HEK293 (cell line): ENCODE measurements around the gene NUDCD3.

ENCODE experiments used
- BCL11B ChIP-seq: fragments of 450-650 bp; formaldehyde crosslinking; IDR thresholded peaks from 2 replicates; pipeline ENCODE4 v1.5.1; 2016; ENCODE audit warnings: low read depth, missing biosample characterization, missing genetic modification characterization
- GFI1B ChIP-seq: fragments of 450-650 bp; formaldehyde crosslinking; IDR thresholded peaks from 2 replicates; pipeline ENCODE4 v1.5.1; 2016; ENCODE audit warnings: missing biosample characterization, missing genetic modification characterization
- MEIS1 ChIP-seq: sonication (generic); formaldehyde crosslinking; IDR thresholded peaks from 2 replicates; pipeline ENCODE4 v1.8.1; 2022; ENCODE audit warnings: missing genetic modification reagents, mild to moderate bottlenecking, borderline replicate concordance
- SCRT1 ChIP-seq: fragments of 450-650 bp; formaldehyde crosslinking; IDR thresholded peaks from 2 replicates; pipeline ENCODE4 v1.5.1; 2016; ENCODE audit warnings: missing biosample characterization, missing genetic modification characterization, borderline replicate concordance
- ZBTB48 ChIP-seq: fragments of 450-650 bp; formaldehyde crosslinking; IDR thresholded peaks from 2 replicates; pipeline ENCODE4 v1.5.1; 2016; ENCODE audit warnings: missing biosample characterization, missing genetic modification characterization
- ZNF16 ChIP-seq: fragments of 450-650 bp; formaldehyde crosslinking; IDR thresholded peaks from 2 replicates; pipeline ENCODE4 v1.5.1; 2016; ENCODE audit warnings: low read depth, missing biosample characterization, missing genetic modification characterization
- ZNF174 ChIP-seq: fragments of 450-650 bp; formaldehyde crosslinking; IDR thresholded peaks from 2 replicates; pipeline ENCODE4 v1.5.0; 2017; ENCODE audit warnings: missing biosample characterization, mild to moderate bottlenecking, missing genetic modification characterization
- ZNF175 ChIP-seq: fragments of 450-650 bp; formaldehyde crosslinking; IDR thresholded peaks from 2 replicates; pipeline ENCODE4 v1.5.1; 2016; ENCODE audit warnings: missing biosample characterization, missing genetic modification characterization
- ZNF19 ChIP-seq: fragments of 450-650 bp; formaldehyde crosslinking; IDR thresholded peaks from 2 replicates; pipeline ENCODE4; 2016; ENCODE audit warnings: missing biosample characterization, missing genetic modification characterization, low read depth
- ZNF2 ChIP-seq: fragments of 450-650 bp; formaldehyde crosslinking; IDR thresholded peaks from 2 replicates; pipeline ENCODE4 v1.5.1; 2016; ENCODE audit warnings: missing biosample characterization, missing genetic modification characterization
- ZNF211 ChIP-seq: fragments of 450-650 bp; formaldehyde crosslinking; IDR thresholded peaks from 2 replicates; pipeline ENCODE4 v1.5.1; 2016; ENCODE audit warnings: low read depth, missing biosample characterization, missing genetic modification characterization
- ZNF366 ChIP-seq: fragments of 450-650 bp; formaldehyde crosslinking; conservative IDR thresholded peaks from 2 replicates; pipeline ENCODE4 v1.5.1; 2016; ENCODE audit warnings: missing biosample characterization, missing genetic modification characterization
- ZNF391 ChIP-seq: fragments of 450-650 bp; formaldehyde crosslinking; IDR thresholded peaks from 2 replicates; pipeline ENCODE4 v1.5.1; 2016; ENCODE audit warnings: low read depth, missing biosample characterization, missing genetic modification characterization, borderline replicate concordance
- ZNF521 ChIP-seq: fragments of 450-650 bp; formaldehyde crosslinking; IDR thresholded peaks from 2 replicates; pipeline ENCODE4 v1.5.1; 2017; ENCODE audit warnings: missing biosample characterization, mild to moderate bottlenecking, missing genetic modification characterization
- ZNF610 ChIP-seq: fragments of 450-650 bp; formaldehyde crosslinking; IDR thresholded peaks from 2 replicates; pipeline ENCODE4 v1.5.1; 2016; ENCODE audit warnings: missing biosample characterization, missing genetic modification characterization, borderline replicate concordance
- ZNF624 ChIP-seq: fragments of 450-650 bp; formaldehyde crosslinking; IDR thresholded peaks from 2 replicates; pipeline ENCODE4 v1.5.1; 2017; ENCODE audit warnings: missing biosample characterization, missing genetic modification characterization
- ZNF664 ChIP-seq: fragments of 450-650 bp; formaldehyde crosslinking; IDR thresholded peaks from 2 replicates; pipeline ENCODE4 v1.5.1; 2016; ENCODE audit warnings: missing biosample characterization, missing genetic modification characterization
- ZNF76 ChIP-seq: fragments of 450-650 bp; formaldehyde crosslinking; IDR thresholded peaks from 2 replicates; pipeline ENCODE4; 2016; ENCODE audit warnings: low read depth, missing biosample characterization, missing genetic modification characterization, borderline replicate concordance
- ZXDB ChIP-seq: fragments of 450-650 bp; formaldehyde crosslinking; IDR thresholded peaks from 2 replicates; pipeline ENCODE4 v1.5.1; 2016; ENCODE audit warnings: missing biosample characterization, missing genetic modification characterization
- TF ChIP-seq, protein P1 (sequence below): sonication (generic); formaldehyde crosslinking; IDR thresholded peaks from 2 replicates; pipeline ENCODE4 v1.8.1; 2022; ENCODE audit warnings: mild to moderate bottlenecking, moderate library complexity, missing genetic modification reagents
- TF ChIP-seq, protein P2 (sequence below): fragments of 450-650 bp; formaldehyde crosslinking; IDR thresholded peaks from 2 replicates; pipeline ENCODE4 v1.5.1; 2016; ENCODE audit warnings: missing biosample characterization, missing genetic modification characterization
- TF ChIP-seq, protein P3 (sequence below): fragments of 450-650 bp; formaldehyde crosslinking; optimal IDR thresholded peaks from 2 replicates; pipeline ENCODE3; 2016; ENCODE audit warnings: missing biosample characterization, mild to moderate bottlenecking, missing genetic modification characterization
- TF ChIP-seq, protein P4 (sequence below): fragments of 450-650 bp; formaldehyde crosslinking; IDR thresholded peaks from 2 replicates; pipeline ENCODE4 v1.5.1; 2016; ENCODE audit warnings: missing biosample characterization, missing genetic modification characterization, borderline replicate concordance
- TF ChIP-seq, protein P5 (sequence below): fragments of 450-650 bp; formaldehyde crosslinking; IDR thresholded peaks from 2 replicates; pipeline ENCODE4 v1.5.1; 2016; ENCODE audit warnings: missing biosample characterization, missing genetic modification characterization
- TF ChIP-seq, protein P6 (sequence below): fragments of 450-650 bp; formaldehyde crosslinking; IDR thresholded peaks from 2 replicates; pipeline ENCODE4 v1.5.1; 2016; ENCODE audit warnings: missing biosample characterization, missing genetic modification characterization
- TF ChIP-seq, protein P7 (sequence below): fragments of 450-650 bp; formaldehyde crosslinking; IDR thresholded peaks from 2 replicates; pipeline ENCODE4 v1.5.1; 2016; ENCODE audit warnings: missing biosample characterization, missing genetic modification characterization

NUDCD3 gene

DNA sequence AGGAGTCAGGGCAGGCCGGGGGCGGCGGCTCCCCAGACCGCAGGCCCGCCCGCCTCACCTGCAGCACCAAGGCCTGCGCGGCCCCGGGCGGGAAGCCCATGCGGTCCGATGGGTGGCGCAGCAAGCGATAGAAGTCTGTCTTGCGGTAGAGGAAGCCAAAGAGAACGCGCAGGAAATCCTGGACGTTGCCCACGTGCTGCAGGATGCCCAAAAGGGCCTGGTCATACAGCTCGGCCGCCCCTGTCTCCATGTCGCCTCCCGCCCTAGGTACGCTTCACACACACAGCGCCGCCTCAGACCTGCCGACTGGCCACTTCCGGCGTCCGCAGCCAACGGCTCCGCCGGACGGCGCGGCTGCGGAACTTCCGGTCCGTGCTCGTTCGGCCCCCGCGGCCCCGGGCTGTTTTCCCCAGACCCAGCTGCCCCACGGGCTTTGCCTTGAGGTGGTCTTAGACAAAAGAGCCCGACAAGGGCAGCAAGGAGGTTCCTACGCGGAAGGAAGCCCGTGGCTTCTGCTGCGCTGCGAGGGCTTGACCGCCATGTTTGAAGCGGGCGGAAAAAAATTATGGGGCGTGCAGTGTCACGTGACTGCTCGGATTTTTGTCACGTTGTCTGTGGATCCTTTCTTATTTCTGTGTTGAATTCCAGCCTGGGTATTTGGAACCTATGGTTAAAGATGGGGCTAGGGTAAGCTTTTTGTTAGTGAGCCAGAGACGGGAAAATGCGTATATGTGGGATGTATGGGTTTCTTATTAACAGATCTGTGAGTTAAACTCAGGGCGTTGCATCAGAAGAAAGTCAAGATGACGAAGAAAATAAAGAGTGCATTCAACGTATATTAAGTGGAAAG lies at the start of gene NUDCD3 (continued):
- peak; percentile 56 for TF ChIP-seq ZNF366 (tag by site-specific recombination)
- peak; percentile 40; the same call in 1 of the 2 replicates for TF ChIP-seq ZNF610 (tag by site-specific recombination)
- peak; percentile 91 for TF ChIP-seq ZNF76 (tag by site-specific recombination)
- TF ChIP-seq GFI1B (tag by site-specific recombination): 0 out of 2 replicates have a peak, but pooled peaks have one; percentile 32
- TF ChIP-seq ZNF175 (tag by site-specific recombination): no peak
- no peak for TF ChIP-seq SCRT1 (tag by site-specific recombination)
- TF ChIP-seq MEIS1: no peak
- TF ChIP-seq, protein P1, sequence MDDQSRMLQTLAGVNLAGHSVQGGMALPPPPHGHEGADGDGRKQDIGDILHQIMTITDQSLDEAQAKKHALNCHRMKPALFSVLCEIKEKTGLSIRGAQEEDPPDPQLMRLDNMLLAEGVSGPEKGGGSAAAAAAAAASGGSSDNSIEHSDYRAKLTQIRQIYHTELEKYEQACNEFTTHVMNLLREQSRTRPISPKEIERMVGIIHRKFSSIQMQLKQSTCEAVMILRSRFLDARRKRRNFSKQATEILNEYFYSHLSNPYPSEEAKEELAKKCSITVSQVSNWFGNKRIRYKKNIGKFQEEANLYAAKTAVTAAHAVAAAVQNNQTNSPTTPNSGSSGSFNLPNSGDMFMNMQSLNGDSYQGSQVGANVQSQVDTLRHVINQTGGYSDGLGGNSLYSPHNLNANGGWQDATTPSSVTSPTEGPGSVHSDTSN (CRISPR knock-in tag): peak; percentile 76; the same call in 1 of the 2 replicates
- TF ChIP-seq, protein P2, sequence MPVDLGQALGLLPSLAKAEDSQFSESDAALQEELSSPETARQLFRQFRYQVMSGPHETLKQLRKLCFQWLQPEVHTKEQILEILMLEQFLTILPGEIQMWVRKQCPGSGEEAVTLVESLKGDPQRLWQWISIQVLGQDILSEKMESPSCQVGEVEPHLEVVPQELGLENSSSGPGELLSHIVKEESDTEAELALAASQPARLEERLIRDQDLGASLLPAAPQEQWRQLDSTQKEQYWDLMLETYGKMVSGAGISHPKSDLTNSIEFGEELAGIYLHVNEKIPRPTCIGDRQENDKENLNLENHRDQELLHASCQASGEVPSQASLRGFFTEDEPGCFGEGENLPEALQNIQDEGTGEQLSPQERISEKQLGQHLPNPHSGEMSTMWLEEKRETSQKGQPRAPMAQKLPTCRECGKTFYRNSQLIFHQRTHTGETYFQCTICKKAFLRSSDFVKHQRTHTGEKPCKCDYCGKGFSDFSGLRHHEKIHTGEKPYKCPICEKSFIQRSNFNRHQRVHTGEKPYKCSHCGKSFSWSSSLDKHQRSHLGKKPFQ: peak; percentile 71
- TF ChIP-seq ZNF2 (tag by site-specific recombination): peak; percentile 82
- no peak for TF ChIP-seq ZNF174 (tag by site-specific recombination)
- TF ChIP-seq, protein P3, sequence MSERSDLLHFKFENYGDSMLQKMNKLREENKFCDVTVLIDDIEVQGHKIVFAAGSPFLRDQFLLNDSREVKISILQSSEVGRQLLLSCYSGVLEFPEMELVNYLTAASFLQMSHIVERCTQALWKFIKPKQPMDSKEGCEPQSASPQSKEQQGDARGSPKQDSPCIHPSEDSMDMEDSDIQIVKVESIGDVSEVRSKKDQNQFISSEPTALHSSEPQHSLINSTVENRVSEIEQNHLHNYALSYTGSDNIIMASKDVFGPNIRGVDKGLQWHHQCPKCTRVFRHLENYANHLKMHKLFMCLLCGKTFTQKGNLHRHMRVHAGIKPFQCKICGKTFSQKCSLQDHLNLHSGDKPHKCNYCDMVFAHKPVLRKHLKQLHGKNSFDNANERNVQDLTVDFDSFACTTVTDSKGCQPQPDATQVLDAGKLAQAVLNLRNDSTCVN: peak; percentile 78
- TF ChIP-seq, protein P4, sequence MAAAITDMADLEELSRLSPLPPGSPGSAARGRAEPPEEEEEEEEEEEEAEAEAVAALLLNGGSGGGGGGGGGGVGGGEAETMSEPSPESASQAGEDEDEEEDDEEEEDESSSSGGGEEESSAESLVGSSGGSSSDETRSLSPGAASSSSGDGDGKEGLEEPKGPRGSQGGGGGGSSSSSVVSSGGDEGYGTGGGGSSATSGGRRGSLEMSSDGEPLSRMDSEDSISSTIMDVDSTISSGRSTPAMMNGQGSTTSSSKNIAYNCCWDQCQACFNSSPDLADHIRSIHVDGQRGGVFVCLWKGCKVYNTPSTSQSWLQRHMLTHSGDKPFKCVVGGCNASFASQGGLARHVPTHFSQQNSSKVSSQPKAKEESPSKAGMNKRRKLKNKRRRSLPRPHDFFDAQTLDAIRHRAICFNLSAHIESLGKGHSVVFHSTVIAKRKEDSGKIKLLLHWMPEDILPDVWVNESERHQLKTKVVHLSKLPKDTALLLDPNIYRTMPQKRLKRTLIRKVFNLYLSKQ (tag by site-specific recombination): no peak
- TF ChIP-seq, protein P5, sequence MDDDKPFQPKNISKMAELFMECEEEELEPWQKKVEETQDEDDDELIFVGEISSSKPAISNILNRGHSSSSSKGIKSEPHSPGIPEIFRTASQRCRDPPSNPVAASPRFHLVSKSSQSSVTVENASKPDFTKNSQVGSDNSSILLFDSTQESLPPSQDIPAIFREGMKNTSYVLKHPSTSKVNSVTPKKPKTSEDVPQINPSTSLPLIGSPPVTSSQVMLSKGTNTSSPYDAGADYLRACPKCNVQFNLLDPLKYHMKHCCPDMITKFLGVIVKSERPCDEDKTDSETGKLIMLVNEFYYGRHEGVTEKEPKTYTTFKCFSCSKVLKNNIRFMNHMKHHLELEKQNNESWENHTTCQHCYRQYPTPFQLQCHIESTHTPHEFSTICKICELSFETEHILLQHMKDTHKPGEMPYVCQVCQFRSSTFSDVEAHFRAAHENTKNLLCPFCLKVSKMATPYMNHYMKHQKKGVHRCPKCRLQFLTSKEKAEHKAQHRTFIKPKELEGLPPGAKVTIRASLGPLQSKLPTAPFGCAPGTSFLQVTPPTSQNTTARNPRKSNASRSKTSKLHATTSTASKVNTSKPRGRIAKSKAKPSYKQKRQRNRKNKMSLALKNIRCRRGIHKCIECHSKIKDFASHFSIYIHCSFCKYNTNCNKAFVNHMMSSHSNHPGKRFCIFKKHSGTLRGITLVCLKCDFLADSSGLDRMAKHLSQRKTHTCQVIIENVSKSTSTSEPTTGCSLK (tag by site-specific recombination): no peak
- no peak for TF ChIP-seq ZNF624 (tag by site-specific recombination)
- 0 out of 2 replicates have a peak, but pooled peaks have one; percentile 57 for TF ChIP-seq ZBTB48 (tag by site-specific recombination)
- no peak for TF ChIP-seq ZNF19 (tag by site-specific recombination)
- TF ChIP-seq BCL11B: peak; percentile 81; the same call in 1 of the 2 replicates
- TF ChIP-seq, protein P6, sequence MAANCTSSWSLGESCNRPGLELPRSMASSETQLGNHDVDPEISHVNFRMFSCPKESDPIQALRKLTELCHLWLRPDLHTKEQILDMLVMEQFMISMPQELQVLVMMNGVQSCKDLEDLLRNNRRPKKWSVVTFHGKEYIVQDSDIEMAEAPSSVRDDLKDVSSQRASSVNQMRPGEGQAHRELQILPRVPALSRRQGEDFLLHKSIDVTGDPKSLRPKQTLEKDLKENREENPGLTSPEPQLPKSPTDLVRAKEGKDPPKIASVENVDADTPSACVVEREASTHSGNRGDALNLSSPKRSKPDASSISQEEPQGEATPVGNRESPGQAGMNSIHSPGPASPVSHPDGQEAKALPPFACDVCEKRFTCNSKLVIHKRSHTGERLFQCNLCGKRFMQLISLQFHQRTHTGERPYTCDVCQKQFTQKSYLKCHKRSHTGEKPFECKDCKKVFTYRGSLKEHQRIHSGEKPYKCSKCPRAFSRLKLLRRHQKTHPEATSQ (tag by site-specific recombination): peak; percentile 86
- TF ChIP-seq, protein P7, sequence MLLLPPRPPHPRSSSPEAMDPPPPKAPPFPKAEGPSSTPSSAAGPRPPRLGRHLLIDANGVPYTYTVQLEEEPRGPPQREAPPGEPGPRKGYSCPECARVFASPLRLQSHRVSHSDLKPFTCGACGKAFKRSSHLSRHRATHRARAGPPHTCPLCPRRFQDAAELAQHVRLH (tag by site-specific recombination): peak; percentile 80
- no peak for TF ChIP-seq ZNF521 (tag by site-specific recombination)
- TF ChIP-seq ZNF16 (tag by site-specific recombination): no peak
- TF ChIP-seq ZNF664 (tag by site-specific recombination): no peak; the same call in 1 of the 2 replicates
- TF ChIP-seq ZNF211: no peak
- TF ChIP-seq ZXDB (tag by site-specific recombination): peak; percentile 99
- no peak for TF ChIP-seq ZNF391
